Ovary (tissue), 9 donors: ENCODE results near the gene ZFP28. TPM values are rescaled to one million over a fixed set of nuclear protein-coding genes. Genes with fewer than 3 reads are reported as not detected.

Experiments
- DNase-seq, 5 donors: peaks; one replicate each; pipeline ENCODE4 v3.0.0-alpha.2; 2019 to 2020
- H3K27ac ChIP-seq, 2 donors: fragments of 200-600 bp; one replicate each; pipeline versions ENCODE4 v1.5.1 to v1.8.0; 2019 to 2022
- H3K27me3 ChIP-seq: fragments of 200-600 bp; one replicate; pipeline ENCODE4 v1.8.0; 2022
- H3K36me3 ChIP-seq: fragments of 200-600 bp; sonication (generic); one replicate; pipeline ENCODE4 v1.5.1; 2019
- H3K4me1 ChIP-seq: one replicate; pipeline ENCODE4 v1.8.1; 2013; ENCODE audit warnings: mild to moderate bottlenecking, moderate library complexity; ENCODE audit not compliant: insufficient read depth
- H3K4me3 ChIP-seq: fragments of 200-600 bp; sonication (generic); one replicate; pipeline ENCODE4 v1.5.1; 2017
- H3K9me3 ChIP-seq, 2 donors: fragments of 200-600 bp in 1 of 2; sonication (generic) in 1 of 2; one replicate each; pipeline versions ENCODE4 v1.5.1 to v1.8.1; 2013 to 2019; ENCODE audit warnings: mild to moderate bottlenecking in 1 of 2, moderate library complexity in 1 of 2
- EP300 ChIP-seq: sonication (generic); formaldehyde crosslinking; IDR thresholded peaks from one replicate; pipeline ENCODE4 v1.6.1; 2017; ENCODE audit warnings: antibody characterized with exemption
- POLR2A ChIP-seq: fragments of 450-650 bp; IDR thresholded peaks from one replicate; pipeline ENCODE4 v1.6.1; 2017; ENCODE audit warnings: antibody characterized with exemption, mild to moderate bottlenecking, moderate library complexity
- WGBS, 3 donors: extraction: QIAGEN DNeasy Blood & Tissue Kit in 1 of 3; methylation state at CpG; one replicate each; pipeline versions ENCODE4 v1.1.5 to v1.1.7; 2013 to 2017; 5-methylcytosine and 5-hydroxymethylcytosine counted together
- intact Hi-C, 4 donors: fragments of 100-400 bp; cut with DNase I; formaldehyde crosslinking; loops; one replicate each; pipeline versions ENCODE4 v1.11.0 to v1.15.1; 2022 to 2023
- polyA plus RNA-seq, 2 donors: library from polyadenylated mRNA; stranded (reverse); fragments of 200-250 nt in 1 of 2; fragments of 350-450 nt in 1 of 2; fragmentation: Illumina TruSeq in 1 of 2; extraction: RNeasy Lipid Tissue Mini Kit (QIAGEN cat#74804) in 1 of 2; gene quantifications; one replicate each; pipeline ENCODE4 v1.2.3, GENCODE V29; 2013 to 2014
- total RNA-seq, 7 donors: library from RNA; depleted of rRNA in 2 of 7; stranded (reverse); fragments of >200 nt in 2 of 7; fragmentation: NEBNext Ultra II Directional in 3 of 7; extraction: Animal tissue kit (Norgen Biotek cat#: 25700) in 3 of 7; gene quantifications; one replicate each; pipeline versions ENCODE4 v1.1.0 to v1.2.4, GENCODE V29; 2016 to 2023
- TF ChIP-seq, protein P1 (sequence below), 3 donors: fragments of 450-650 bp in 2 of 3; fragments of 200-600 bp in 1 of 3; IDR thresholded peaks; one replicate each; pipeline versions ENCODE4 v1.5.1 to v1.8.0; 2016 to 2022; ENCODE audit warnings: antibody characterized with exemption in 3 of 3, mild to moderate bottlenecking in 1 of 3
- donor health status: DM: no; HTN: no; CAD: no; lungs with moderate emphysema.
- donor health status: DM: no; HTN: no; CAD: no.
- donor health status: Bipolar disorder and iron deficiency.
- donor health status: DM: yes; HTN: yes; CAD: no.
- donor health status: DM: no; HTN: no; CAD: no.
- donor health status: DM: yes; HTN: yes; CAD: no.

ZFP28 gene
- total and polyA plus RNA-seq, 9 donors = 4.9 to 15.7 (median 13.1) TPM

DNA sequence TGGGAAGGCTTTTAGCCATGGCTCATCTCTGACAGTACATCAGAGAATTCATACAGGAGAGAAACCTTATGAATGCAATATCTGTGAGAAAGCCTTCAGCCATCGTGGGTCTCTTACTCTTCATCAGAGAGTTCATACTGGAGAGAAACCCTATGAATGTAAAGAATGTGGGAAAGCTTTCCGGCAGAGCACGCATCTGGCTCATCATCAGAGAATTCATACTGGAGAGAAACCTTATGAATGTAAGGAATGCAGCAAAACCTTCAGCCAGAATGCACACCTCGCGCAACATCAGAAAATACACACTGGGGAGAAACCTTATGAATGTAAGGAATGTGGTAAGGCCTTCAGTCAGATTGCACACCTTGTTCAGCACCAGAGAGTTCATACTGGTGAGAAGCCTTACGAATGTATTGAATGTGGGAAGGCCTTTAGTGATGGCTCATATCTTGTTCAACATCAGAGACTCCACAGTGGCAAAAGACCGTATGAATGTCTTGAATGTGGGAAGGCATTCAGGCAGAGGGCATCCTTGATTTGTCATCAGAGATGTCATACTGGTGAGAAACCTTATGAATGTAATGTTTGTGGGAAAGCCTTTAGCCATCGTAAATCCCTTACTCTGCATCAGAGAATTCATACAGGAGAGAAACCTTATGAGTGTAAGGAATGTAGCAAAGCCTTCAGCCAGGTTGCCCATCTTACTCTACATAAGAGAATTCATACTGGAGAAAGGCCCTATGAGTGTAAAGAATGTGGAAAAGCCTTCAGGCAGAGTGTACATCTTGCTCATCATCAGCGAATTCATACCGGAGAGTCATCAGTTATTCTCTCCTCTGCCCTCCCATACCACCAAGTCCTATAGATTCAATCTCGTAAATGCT, 39.2 kb downstream of the ZFP28 start:
- Histone ChIP-seq H3K36me3 (peaks cover 6% of the 10 kb centered on the region), H3K9me3 (peaks cover 15 to 52% of the 10 kb centered on the region in 2 donors), H3K4me3 (no peak overlapping the region), H3K27me3 (no peaks in the 10 kb centered on the region), H3K27ac (no peak overlapping the region), H3K4me1 (no peaks in the 10 kb centered on the region)
- TF ChIP-seq, protein P1, sequence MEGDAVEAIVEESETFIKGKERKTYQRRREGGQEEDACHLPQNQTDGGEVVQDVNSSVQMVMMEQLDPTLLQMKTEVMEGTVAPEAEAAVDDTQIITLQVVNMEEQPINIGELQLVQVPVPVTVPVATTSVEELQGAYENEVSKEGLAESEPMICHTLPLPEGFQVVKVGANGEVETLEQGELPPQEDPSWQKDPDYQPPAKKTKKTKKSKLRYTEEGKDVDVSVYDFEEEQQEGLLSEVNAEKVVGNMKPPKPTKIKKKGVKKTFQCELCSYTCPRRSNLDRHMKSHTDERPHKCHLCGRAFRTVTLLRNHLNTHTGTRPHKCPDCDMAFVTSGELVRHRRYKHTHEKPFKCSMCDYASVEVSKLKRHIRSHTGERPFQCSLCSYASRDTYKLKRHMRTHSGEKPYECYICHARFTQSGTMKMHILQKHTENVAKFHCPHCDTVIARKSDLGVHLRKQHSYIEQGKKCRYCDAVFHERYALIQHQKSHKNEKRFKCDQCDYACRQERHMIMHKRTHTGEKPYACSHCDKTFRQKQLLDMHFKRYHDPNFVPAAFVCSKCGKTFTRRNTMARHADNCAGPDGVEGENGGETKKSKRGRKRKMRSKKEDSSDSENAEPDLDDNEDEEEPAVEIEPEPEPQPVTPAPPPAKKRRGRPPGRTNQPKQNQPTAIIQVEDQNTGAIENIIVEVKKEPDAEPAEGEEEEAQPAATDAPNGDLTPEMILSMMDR (IDR thresholded peaks at IDR 0.05) = no peak
- no peak for TF ChIP-seq EP300
- no peak for TF ChIP-seq POLR2A
- DNase-seq = no peak
- intact Hi-C loops = no loop called here
- 96 to 98% (median 97%) methylated on average over 11 of the region's 11 CpGs for WGBS, 3 donors

DNA sequence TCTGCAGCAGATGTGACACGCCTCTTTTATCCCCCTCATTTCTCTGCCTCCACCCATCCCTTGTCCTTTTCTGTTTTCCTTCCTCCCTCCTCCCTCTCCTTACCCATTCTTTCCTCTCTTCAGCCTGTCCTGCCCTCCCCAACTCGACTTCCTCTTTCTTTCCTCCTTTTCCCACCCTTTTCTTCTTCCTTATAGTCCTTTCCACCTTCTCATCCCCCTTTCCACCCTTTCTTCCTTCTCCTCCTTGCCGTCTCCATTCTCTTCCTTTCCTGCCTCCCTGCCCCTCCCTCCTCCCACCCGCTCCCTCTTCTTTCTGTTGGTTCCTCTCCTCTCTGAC, 55.7 kb downstream of the ZFP28 start:
- Histone ChIP-seq H3K9me3 (peaks cover 0 to 6% of the 10 kb centered on the region in 2 donors), H3K27me3 (no peaks in the 10 kb centered on the region), H3K27ac (no peak overlapping the region), H3K36me3 (no peaks in the 10 kb centered on the region), H3K4me1 (peaks cover 9% of the 10 kb centered on the region), H3K4me3 (peak overlapping the region; percentile 99)
- no peak for DNase-seq
- intact Hi-C loops = no loop called here
- TF ChIP-seq POLR2A = no peak
- WGBS, 3 donors = 60 to 62% (median 60%) methylated on average over 4 of the region's 4 CpGs

DNA sequence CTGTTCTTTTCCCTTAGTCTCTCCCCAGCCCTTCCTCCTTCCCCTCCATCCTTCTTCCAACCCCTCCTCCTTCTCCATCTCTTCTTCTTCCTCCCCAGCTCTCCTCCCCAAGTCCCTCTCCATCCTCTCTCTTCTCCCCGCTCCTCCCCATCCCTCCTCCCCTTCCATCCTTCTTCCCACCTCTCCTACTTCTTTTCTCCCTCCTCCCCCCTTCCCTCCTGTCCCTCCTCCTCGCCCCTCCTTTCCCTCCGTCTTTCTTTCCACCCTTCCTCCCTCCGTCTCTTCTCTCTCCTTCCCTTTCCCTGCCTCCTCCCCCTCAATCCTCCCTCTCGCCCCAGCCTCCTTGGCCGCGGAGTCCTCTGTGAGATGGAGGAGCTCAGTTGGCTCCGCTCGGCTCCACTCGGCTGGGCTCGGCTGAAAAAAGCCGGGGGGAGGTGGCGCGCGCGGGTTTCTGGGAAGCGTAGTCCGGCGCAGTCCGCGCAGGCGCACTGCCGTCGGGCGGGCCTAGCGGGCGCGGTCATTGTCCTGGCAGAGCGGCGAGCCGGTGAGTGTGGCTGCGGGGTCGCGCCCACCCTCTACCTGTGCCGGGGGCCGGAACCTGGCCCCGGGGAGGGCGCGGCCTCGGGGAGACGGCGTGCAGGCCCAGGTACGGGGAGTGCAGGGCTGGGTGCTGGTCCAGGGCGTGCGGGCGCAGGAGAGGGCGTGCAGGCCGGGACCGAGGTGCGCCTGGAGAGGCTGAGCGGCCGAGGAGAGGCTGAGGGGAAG, 56.2 kb downstream of the ZFP28 start, which contains the start of gene ZNF71:
Gene ZNF71, plus strand, starts transcription at position 520 of the 765 bp plus-strand sequence. CDS start 6,257 bp downstream, outside the sequence.
- Histone ChIP-seq H3K9me3 (peaks cover 0 to 3% of the 10 kb centered on the region in 2 donors), H3K36me3 (no peaks in the 10 kb centered on the region), H3K27me3 (no peaks in the 10 kb centered on the region), H3K27ac (peak within 1 kb of the TSS; percentile 5 to 75), H3K4me3 (peak within 1 kb of the TSS; percentile 99), H3K4me1 (peaks cover 9% of the 10 kb centered on the region)
- 0 to 1% (median 0%) methylated on average over 45 to 52 of the region's 52 CpGs for WGBS, 3 donors
- intact Hi-C loops = no loop called here
- TF ChIP-seq, protein P1 (IDR thresholded peaks at IDR 0.05) = no peak
- TF ChIP-seq POLR2A (peak; percentile 9), EP300 (no peak)
- DNase-seq = peak; percentile 85 to 92 (median 91)

DNA sequence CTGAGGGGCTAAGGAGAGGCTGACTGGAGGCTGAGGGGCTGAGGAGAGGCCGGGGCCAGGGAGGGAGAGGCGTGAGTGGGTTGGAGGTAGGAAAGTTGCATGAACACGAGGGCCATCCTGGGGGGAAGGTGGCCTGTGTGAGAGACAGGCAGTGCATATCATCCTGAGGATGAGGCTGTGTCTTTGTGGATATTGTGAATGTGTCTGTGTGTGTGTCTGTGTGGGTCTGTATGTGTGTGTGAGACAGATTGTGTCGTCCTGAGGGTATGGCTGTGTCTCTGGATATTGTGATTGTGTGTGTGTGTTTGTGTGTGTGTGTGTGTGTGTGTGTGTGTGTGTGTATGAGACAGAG, 56.8 kb downstream of the ZFP28 start:
- H3K27me3 ChIP-seq = no peaks in the 10 kb centered on the region
- no peak for DNase-seq
- intact Hi-C loops = no loop called here
- H3K9me3 ChIP-seq = no peaks in the 10 kb centered on the region
- peak overlapping the region; percentile 99 for H3K4me3 ChIP-seq
- TF ChIP-seq POLR2A = no peak
- no peak for TF ChIP-seq EP300
- TF ChIP-seq, protein P1 (IDR thresholded peaks at IDR 0.05) = no peak
- H3K4me1 ChIP-seq = peaks cover 9% of the 10 kb centered on the region
- peak overlapping the region; percentile 5 to 75 for H3K27ac ChIP-seq
- WGBS, 3 donors = 0 to 1% (median 0%) methylated on average over 4 of the region's 4 CpGs
- no peaks in the 10 kb centered on the region for H3K36me3 ChIP-seq
